ENCODE data around the gene MYG1.
"Not testable (repeated sequence)": the region's sequence is repeated elsewhere in the genome, so short reads cannot be mapped to it uniquely, and the experiment has no call there.

MYG1 gene

DNA sequence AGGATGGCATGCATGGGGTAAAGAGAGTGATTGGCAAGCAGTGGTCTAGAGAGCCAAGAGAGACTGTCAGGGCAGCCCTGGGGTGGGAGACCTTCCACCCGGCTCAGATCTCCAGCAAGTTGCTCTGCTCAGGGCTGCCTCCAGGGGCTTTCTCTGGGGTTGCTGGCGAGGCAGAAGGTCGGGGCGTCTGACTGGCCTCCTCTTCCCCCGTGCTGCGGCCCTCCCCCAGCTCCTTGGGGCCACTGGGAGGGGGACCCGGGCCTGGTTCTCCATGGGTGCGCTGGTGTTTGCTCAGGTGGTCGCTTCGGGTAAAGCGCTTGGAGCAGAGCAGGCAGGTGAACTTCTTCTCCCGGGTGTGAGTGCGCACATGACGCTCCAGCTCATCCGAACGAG, 28.5 kb downstream of the MYG1 start:
- no peak for DNase-seq

DNA sequence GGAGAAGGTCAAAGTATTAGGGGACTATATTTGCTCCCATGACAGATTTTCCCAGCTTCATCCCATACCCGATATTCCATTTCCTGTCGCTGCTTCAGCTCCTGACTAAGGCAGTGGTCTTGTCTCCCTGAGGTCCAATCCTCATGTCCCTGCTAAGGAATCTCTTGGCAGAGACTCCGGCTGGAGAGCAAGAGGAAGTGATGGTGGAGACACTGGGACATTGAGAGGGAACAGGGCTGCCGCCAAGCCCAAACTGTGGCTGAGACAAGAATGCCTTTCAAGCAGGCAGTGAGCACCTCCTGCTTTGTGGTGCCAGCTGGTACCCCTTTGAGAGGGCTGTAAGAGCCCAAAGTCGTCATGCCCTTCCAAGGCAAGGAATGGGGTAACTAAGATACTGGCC, 31.2 kb downstream of the MYG1 start:
- no peak for DNase-seq

DNA sequence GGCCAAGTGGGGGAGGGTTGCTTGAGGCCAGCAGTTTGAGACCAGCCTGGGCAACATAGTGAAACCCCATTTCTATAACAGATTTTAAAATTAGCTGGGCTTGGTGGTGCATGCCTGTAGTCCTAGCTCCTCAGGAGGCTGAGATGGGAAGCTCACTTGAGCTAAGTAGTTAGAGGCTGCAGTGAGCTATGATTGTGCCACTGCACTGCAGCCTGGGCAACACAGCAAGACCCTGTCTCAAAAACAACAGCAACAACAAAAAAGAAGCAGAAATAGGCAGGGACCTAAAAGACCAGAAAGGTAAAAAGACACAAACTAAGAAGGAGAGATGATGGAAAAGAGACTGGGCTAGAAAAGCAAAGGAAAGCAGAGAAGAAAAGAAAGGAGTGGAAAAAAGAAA, 32.8 kb downstream of the MYG1 start:
- not testable (repeated sequence) for DNase-seq

DNA sequence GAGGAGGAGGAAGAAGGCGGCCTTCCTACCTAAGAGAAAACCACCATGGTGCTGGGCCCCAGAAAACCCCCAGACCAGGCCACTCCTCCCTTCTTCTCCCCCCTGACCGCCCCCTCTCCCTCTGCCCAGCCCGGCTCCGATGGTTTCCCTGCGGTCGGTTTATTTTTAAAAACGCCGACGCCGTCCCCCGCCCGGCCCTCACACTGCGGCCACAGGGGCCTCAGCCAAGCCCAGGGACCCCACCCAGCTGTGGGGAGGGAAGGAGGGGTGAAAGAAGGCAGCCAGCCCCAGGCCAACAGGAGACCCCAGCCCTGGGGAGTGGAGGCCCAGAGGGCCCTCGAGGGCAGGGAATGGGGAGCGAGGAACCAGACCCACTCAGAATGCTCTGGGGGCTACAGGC, 33.2 kb downstream of the MYG1 start:
- DNase-seq: no peak

DNA sequence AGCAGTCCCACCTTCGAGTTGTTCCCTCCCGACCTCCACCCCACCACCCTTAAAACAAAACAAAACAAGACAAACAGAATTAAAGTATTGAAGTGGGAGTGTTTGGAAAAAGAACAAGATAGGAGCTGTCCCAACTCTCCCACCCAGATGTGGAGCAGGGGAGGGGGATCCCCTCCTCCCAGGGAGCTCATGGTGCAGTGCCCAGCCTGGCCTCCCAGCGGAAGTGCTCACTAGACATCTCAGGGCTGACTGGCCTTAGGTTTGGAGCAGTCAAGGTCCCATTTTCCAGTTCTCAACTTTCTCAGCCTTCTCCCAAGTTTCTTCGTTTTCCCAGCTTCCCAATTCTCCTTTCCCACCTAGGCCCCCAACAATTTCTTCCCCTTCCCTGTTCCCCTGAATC, 33.8 kb downstream of the MYG1 start:
- no peak for DNase-seq

DNA sequence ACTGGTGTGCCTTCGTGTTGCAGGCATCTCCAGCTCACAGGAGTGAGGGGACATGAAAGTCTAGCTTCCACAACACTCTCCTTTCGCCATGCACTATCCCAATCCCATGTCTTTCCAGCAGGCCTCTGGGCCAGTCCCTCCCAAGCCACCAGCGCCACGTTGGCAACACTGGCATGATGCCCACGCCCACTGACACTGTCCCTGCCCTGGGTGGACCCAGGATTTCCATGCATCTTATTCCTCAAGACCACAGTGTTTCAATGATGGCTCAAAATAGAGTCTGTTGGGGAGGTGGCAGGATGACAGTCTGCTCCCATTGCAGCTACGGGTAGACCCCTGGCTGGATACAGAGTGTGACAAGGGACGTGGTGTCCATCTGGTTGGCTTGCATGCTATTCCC, 34.4 kb downstream of the MYG1 start:
- no peak for DNase-seq

DNA sequence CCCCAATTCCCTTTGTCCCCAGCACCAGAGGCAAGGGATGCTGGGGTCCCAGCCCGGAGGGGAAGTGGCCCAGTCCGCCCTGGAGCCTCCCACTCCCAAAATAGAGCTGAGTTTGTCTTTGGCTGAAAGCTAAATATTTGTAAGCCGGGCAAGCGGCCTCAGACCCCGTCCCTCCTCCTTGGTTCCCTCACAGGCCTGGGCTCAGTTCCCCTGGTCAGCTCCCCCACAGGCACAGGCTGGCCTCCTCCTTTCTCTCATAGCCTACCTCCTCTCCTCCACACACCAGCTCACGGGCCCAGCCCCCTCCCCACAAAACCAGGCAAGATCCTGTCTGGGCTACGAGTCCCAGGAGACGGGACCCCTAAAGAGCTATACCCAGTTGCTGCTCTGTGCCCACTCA, 35.3 kb downstream of the MYG1 start:
- no peak for DNase-seq

DNA sequence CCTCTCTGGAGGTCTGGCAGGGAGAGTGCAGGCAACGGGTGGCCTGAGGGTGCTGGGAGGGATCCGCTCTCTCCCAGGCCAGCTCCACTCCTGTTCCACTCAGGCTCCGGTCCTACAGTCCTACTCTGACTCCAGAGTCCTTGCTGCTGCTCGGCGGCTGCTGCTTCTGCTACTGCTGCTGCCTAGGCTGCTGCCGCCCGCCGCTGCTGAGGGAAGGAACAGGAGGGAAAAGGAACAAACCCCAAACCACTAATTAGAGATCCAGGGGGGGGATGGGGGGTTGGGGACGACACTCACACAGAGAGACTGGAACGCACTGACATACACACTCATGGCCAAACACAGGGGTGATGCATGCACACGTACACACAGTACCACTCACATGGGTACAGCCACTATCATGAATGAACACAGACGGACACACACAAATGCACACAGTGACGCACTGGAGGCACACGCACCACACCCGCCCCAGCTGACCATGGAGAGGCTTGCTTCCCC, 36.7 kb downstream of the MYG1 start, which contains the start of gene SP7:
SP7 (minus strand) TSS at position 174 of the 501 bp plus-strand sequence. CDS start 708 bp downstream, outside the sequence.
- no peak for DNase-seq

DNA sequence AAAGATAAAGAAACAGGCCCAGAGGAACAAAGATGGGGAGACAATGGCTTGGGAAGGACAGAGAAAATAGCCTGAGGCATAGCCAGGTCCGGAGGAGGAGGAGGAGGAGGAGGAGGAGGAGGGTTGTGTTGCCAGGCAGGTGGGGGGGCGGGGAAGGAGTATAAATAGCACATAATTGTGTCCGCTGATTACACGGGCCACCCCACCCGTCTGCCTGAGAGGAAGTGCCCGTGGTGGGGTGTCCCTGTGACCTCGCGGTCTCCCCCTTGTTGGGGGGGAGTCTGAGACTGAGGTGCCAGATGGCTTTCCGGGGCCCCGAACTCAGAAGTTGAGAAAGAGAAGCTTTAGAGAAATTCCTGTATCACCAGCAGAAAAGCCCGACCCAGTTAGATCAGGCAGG, 38.5 kb downstream of the MYG1 start:
- no peak for DNase-seq

DNA sequence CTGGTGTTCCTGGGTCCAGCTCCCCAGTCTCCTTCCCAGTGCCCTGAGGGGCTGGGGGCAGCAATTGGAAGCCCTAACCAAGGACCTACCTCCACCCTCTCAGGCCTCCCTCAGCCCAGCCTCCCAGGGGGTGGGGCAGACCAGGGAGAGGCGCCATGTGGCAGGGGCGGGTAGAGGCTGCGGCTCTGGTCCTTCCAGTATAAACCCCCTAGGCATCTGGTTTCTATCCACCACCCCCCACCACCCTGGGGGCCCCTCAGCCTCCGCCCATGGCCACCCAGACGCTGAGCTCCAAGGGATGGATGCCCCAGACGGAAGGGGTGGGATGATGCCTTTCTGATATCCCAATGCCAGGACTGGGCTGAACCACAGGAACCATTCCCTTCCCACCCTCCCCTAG, 39.4 kb downstream of the MYG1 start:
- no peak for DNase-seq

DNA sequence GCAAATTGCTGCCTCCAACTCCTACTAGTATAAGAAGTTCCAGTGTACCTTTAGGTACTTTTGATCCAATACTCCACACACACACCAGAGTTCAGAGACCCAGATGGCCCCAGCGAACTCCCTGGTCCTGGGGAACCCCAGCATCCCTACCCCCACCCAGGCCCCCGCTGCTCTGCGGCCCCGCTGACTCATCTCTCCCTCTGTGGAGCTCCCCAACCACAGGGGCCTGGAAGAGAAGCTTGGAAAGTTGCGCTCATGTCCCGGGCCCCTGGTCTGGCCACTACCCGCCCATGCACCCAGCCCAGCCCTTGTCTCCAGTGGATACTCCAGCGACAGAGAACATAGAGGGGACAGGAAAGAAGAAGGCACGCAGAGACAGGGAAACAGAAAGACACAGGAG, 40.9 kb downstream of the MYG1 start:
- no peak for DNase-seq

DNA sequence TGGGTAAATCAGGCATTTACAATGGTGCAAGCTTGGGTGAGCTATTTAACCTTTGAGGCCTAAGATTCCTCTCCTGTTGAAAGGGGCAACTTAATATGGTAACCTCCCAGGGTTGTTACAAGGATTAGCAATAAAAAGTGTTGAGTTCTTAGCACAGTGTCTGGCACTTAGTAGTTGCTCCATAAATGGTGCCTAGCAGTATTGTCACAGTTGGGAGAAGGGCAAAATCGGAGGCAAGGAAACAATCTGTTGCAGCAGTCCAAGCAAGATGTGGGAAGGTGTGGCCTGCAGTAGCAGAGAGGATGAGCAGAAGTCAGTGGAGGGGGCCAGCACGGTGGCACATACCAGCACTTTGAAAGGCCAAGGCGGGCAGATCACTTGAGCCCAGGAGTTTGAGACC, 44.0 kb downstream of the MYG1 start:
- no peak for DNase-seq

DNA sequence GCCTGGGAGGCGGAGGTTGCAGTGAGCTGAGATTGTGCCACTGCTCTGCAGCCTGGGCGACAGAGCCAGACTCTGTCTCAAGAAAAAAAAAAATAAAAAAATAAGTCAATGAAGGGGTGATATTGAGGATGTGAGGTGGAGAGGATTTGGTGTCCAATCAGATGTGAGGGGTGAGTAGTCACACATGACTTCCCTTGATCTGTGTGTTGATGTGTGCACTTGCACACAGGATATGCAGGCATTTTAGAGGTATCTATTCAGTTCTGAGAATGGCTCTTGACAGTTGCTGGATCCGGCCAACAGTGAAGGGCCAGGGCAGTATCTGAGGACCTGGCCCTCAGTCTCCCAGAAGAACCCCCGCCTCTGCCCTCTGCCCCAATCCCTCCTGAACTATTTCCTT, 44.5 kb downstream of the MYG1 start:
- no peak for DNase-seq

DNA sequence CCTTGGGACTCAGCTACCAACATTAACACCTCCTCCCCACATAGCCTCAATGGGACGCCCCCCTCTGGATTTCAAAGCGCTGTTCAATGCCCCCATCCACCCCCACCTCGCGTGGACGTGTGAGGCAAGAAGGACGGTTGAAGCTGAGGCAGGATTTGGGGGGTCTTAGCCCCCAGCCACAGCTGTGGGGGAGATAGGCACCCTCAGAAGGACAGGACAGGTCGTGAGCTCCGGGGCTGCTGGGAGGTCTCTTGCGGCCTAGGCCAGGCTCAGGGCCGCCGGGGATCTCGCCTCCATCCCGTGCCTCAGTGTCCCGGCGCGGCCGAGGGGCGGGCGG, 45.0 kb downstream of the MYG1 start:
- DNase-seq: no peak

DNA sequence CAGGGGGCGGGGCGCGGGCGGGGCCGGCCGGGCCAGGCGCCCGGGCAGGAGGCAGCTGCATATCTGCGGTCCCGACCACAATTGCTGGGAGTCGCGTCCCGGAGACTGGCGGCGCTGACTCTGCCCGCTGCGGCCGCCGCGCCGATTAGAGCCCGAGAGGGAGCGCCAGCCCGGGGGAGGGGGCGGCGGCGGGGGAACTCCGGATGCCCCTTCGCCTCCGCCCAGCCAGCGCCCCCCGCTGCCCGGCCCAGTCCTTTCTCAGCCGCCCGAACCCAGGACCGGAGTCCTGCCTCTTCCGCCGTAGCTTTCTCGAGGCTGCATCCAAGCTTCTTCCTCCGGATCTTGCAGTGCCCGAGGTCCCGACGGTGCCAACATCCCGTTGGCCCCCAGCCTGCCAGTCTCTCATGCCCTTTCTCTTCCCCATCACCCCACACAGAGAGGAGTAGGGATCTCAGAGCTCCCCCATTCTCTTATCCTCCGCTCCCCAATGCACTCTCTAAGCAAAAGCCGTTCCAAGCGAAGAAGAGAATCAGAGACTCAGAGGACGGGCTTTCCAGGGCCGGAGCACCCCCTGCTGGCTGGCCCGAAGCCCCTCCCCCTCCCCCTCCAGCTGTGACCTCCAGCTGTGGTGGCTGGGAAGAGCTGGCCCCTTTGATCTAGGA, 45.5 kb downstream of the MYG1 start:
- peak; percentile 49 to 56 (median 50) for DNase-seq

DNA sequence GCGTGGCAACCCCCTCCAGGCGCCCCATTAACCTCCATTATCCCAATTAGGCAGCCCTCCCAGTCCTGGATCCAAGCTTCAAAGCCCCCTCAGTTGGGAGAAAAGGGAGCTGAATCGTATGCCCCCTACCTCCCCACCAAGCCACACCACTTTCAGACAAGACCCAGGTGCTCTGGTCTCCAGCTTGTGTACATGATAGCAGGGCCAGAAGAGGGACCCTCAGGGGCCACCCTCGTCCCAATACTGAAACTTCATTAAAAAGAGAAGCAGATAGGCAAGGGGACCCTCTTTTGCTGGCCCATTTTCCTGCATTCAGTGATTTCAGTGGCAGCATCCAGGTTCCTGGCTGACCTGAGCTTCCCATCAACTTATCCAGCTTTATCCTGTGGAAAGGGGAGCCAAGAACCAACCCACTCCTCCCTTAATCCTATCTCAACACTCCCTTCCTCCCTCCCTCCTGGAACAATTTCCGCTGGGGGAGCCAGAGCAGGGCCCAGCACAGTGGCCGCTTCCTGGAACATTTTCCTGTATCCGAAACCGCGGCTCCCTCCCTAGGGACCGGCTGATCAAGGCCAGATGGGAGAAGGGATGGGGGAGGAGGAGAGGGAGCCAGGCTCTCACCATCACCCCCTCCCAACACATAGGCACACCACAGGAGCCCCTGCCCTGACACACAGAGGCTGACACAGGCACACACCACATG, 46.1 kb downstream of the MYG1 start:
- no peak for DNase-seq

DNA sequence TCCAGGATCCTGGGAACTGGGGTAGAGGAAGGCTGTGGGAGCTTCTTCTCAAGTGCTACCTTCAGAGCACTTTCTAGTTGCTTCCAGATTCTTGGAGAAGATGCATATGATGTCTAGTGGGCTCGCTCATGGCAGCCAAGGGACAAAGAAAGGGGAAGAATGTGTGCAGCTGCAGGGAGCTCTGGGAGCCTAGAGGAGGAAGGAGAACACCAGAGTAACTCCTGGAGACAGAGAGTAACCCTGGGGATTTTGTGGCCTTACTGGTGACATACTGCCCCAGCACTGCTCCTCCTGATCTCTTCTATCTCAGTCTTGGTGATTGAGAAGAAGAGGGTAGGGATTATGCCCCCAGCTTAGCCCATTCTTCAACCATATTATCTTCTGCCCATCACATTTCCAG, 47.0 kb downstream of the MYG1 start:
- no peak for DNase-seq

DNA sequence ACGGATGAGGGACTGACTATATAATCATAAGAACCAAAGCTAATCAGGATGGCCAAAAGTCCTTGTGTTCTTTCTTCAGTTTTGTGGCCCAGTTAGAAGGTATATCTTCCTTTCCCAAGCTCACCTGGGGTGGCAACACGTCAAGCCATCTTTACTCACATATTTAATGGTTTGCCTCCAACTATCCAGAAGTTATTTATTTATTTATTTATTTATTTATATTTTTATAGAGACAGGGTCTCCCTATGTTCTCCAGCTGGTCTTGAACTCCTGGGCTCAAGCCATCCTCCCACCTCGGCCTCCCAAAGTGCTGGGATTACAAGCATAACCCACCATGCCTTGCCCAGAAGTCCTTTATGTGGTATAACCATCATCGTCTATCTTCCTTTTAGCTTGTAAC, 48.4 kb downstream of the MYG1 start:
- DNase-seq: no peak

DNA sequence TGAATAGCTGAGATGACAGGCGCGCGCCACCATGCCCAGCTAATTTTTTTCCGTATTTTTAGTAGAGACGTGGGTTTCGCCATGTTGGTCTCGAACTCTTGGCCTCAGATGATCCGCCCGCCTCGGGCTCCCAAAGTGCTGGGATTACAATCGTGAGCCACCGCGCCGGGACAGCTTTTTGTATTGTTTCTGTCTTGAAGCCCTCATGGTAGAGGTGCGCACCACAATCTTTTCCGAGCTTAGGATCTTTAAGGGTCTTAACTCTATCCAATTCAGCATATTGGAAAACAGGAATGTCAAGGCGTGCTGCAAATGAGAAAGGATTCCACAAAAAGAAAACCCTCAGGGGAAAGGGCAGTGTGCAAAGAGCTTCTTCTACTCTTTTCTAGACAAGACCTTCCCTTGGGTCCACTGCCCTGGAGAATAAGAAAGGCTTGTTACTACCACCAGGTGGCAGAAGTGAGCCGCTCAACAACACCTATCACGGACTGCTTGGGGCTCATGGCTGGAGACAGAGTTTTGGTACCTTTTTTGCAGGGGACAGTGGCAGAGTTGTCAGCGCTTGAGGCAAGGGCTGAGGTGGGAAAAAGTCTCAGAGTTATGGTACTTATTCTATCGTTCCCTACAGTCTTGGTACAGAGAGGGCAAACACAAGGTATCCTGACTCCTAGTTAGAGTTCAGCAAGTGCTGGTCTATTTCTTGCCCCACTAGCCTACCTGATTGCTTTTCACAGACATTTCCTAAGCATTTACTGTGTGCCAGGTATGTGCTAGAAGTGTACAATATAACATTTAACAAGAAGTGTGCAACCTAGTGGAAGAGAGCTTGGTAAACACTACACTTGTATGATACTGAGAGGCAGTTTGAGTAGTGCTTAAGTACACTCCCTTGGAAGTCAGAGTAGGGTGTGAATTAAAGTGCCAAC, 53.1 kb downstream of the MYG1 start:
- DNase-seq: peak; percentile 57 to 72 (median 60)

DNA sequence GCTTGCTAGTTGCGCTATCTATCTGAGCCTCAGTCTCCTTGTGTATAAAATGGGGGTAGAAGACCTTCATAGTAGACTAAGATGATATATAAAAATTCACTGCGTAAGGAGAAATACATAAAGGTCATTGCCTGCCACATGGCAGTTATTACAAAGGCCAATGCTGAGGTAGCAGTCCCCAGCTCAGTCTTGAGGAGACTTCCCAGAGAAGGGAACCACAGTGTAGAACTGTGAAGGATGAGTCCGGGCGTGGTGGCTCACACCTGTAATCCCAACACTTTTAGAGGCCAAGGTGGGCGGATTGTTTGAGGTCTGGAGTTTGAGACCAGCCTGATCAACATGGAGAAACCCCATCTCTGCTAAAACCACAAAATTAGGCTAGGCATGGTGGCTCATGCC, 53.8 kb downstream of the MYG1 start:
- DNase-seq: no peak

DNA sequence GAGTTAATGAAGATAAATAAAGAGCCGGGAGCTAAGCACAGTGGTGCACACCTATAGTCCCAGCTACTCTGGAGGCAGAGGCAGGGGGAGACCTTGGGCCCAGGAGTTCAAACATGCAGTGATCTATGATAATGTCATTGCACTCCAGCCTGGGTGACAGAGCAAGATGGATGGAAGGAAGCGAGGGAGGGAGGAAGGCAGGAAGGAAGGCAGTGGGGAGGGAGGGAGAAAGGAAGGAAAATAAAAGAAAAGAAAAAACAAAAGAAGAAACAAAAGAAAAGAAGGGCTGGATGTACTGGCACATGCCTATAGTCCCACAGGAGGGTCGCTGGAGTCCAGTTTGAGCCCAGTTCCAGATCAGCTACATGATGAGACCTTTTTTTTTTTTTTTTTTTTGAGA, 55.6 kb downstream of the MYG1 start:
- no peak for DNase-seq
